Left lung (tissue), 10 donors: Measurements from ENCODE around the gene MDFIC. TPM values are rescaled to one million over a fixed set of nuclear protein-coding genes. Genes with fewer than 3 reads are reported as not detected.

Experiments
- ATAC-seq: fragments of 200-7000 bp; cut with Tn5 transposase; one replicate; pipeline ENCODE4 v1.9.1; 2020; ENCODE audit warnings: moderate library complexity
- DNase-seq, 4 donors: peaks; one replicate each; pipeline ENCODE4 v3.0.0-alpha.2; 2013 to 2020
- H3K27ac ChIP-seq, 2 donors: fragments of 200-600 bp; sonication (generic) in 1 of 2; one replicate each; pipeline versions ENCODE4 v1.5.0 to v1.8.0; 2020 to 2021
- H3K27me3 ChIP-seq, 2 donors: fragments of 200-600 bp; sonication (generic) in 1 of 2; one replicate each; pipeline versions ENCODE4 v1.5.0 to v1.8.0; 2020 to 2021
- H3K36me3 ChIP-seq, 2 donors: fragments of 200-600 bp; sonication (generic) in 1 of 2; one replicate each; pipeline versions ENCODE4 v1.5.0 to v1.8.0; 2020 to 2021
- H3K4me1 ChIP-seq, 2 donors: fragments of 200-600 bp; one replicate each; pipeline ENCODE4 v1.8.0; 2021
- H3K4me3 ChIP-seq, 2 donors: fragments of 200-600 bp; sonication (generic) in 1 of 2; one replicate each; pipeline versions ENCODE4 v1.5.0 to v1.8.0; 2020 to 2021; ENCODE audit warnings: mild to moderate bottlenecking in 1 of 2
- H3K9me3 ChIP-seq, 2 donors: fragments of 200-600 bp; sonication (generic) in 1 of 2; one replicate each; pipeline versions ENCODE4 v1.5.0 to v1.8.0; 2020 to 2021
- CTCF ChIP-seq, 2 donors: fragments of 200-600 bp; sonication (generic) in 1 of 2; IDR thresholded peaks; one replicate each; pipeline versions ENCODE4 v1.5.0 to v1.8.0; 2021; ENCODE audit warnings: antibody characterized with exemption in 2 of 2
- intact Hi-C, 2 donors: fragments of 100-400 bp; cut with DNase I; formaldehyde crosslinking; loops; one replicate each; pipeline versions ENCODE4 v1.11.2 to v1.14.2; 2022
- polyA plus RNA-seq, 6 donors: library from polyadenylated mRNA; unstranded; fragments of 120-200 nt; gene quantifications; one replicate each; pipeline ENCODE4 v1.2.1, GENCODE V29; 2013; ENCODE audit not compliant: insufficient read length in 6 of 6
- total RNA-seq, 2 donors: library from RNA; stranded (reverse); fragmentation: NEBNext Ultra II Directional; extraction: Animal tissue kit (Norgen Biotek cat#: 25700); gene quantifications; one replicate each; pipeline ENCODE4 v1.2.1, GENCODE V29; 2021
- donor health status: DM: no; HTN: yes; CAD: no.
- donor health status: DM: no; HTN: no; CAD: no.

MDFIC gene
- total and polyA plus RNA-seq, 8 donors = 30.8 to 64.4 (median 57.9) TPM

- H3K9me3 ChIP-seq = no peaks in the 10 kb centered on the region
- H3K4me3 ChIP-seq = no peak overlapping the region
- DNase-seq (no peak), ATAC-seq (no peak)
- H3K27ac ChIP-seq = no peak overlapping the region
- intact Hi-C loops = no loop called here
- no peaks in the 10 kb centered on the region for H3K27me3 ChIP-seq
- no peaks in the 10 kb centered on the region for H3K36me3 ChIP-seq
- peaks cover 0 to 31% of the 10 kb centered on the region in 2 donors for H3K4me1 ChIP-seq
- TF ChIP-seq CTCF (IDR thresholded peaks at IDR 0.05) = no peak
These were observed 53.5 kb downstream of the MDFIC start for GRCh38 chr7:114975401-114975800.

- Histone ChIP-seq H3K4me1 (peaks cover 0 to 41% of the 10 kb centered on the region in 2 donors), H3K4me3 (no peak overlapping the region), H3K27ac (no peak overlapping the region), H3K9me3 (no peaks in the 10 kb centered on the region), H3K27me3 (no peaks in the 10 kb centered on the region), H3K36me3 (no peaks in the 10 kb centered on the region)
- no peak for ATAC-seq
- intact Hi-C loops = no loop called here
- DNase-seq = no peak
- TF ChIP-seq CTCF (IDR thresholded peaks at IDR 0.05) = no peak
These were observed 54.8 kb downstream of the MDFIC start for GRCh38 chr7:114976666-114977065.

GRCh38 chr7:114977277-114977676, 55.4 kb downstream of the MDFIC start:
- H3K4me1 ChIP-seq = peaks cover 0 to 39% of the 10 kb centered on the region in 2 donors
- no peaks in the 10 kb centered on the region for H3K9me3 ChIP-seq
- DNase-seq (no peak), ATAC-seq (no peak)
- no peak overlapping the region for H3K27ac ChIP-seq
- H3K27me3 ChIP-seq = no peaks in the 10 kb centered on the region
- H3K36me3 ChIP-seq = no peaks in the 10 kb centered on the region
- intact Hi-C loops = no loop called here
- no peak for TF ChIP-seq CTCF (IDR thresholded peaks at IDR 0.05)
- H3K4me3 ChIP-seq = no peak overlapping the region

- TF ChIP-seq CTCF (IDR thresholded peaks at IDR 0.05) = no peak
- ATAC-seq (peak; percentile 95), DNase-seq (peak in 1 of 4 donors; percentile 44)
- no peaks in the 10 kb centered on the region for H3K27me3 ChIP-seq
- H3K27ac ChIP-seq = peak overlapping the region; percentile 34 to 67
- no peaks in the 10 kb centered on the region for H3K9me3 ChIP-seq
- H3K4me3 ChIP-seq = no peak overlapping the region
- peaks cover 0 to 24% of the 10 kb centered on the region in 2 donors for H3K4me1 ChIP-seq
- intact Hi-C loops = no loop called here
- peaks cover 0 to 7% of the 10 kb centered on the region in 2 donors for H3K36me3 ChIP-seq
These were observed 57.5 kb downstream of the MDFIC start for GRCh38 chr7:114979388-114979787.

- Histone ChIP-seq H3K27me3 (no peaks in the 10 kb centered on the region), H3K9me3 (no peaks in the 10 kb centered on the region), H3K27ac (peak overlapping the region; percentile 34 to 67), H3K4me3 (no peak overlapping the region), H3K36me3 (peaks cover 0 to 7% of the 10 kb centered on the region in 2 donors), H3K4me1 (peaks cover 0 to 24% of the 10 kb centered on the region in 2 donors)
- no peak for TF ChIP-seq CTCF (IDR thresholded peaks at IDR 0.05)
- no peak for DNase-seq
- intact Hi-C loops = no loop called here
- no peak for ATAC-seq
These were observed 58.1 kb downstream of the MDFIC start for GRCh38 chr7:114979803-114980507.
